GM12892 (cell line): ENCODE results near the gene SCRN1.

ENCODE experiments used
- POLR2A ChIP-seq: IDR thresholded peaks from 2 replicates; pipeline ENCODE4 v1.6.1; 2011; ENCODE audit warnings: low read depth, low read length, control low read depth
- POLR2AphosphoS5 ChIP-seq: IDR thresholded peaks from 2 replicates; pipeline ENCODE4 v1.6.1; 2011; ENCODE audit warnings: low read depth, low read length, control low read depth

DNA sequence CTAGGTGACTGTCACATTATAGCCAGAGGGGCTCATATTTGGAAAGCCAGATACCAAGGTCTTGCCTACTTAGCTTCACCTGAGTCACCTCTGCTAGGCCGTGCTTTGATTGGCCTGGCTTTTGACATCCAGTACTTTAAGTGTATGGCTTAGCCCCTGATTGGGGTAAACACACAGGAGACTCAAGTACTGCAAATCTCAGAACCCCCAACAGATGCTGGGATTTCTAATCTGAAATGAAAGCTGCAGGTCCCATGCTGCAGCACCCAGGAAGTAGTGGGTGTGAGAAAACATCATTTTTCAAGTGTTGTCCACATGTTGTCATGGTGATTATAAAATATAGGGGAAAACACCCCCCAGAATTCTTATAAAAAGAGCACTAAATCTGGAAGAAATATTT is 107.1 kb downstream of the SCRN1 start:
- TF ChIP-seq POLR2A (no peak), POLR2AphosphoS5 (no peak)
